HepG2 (cell line): ENCODE results near the gene ACACB. TPM values are rescaled to one million over a fixed set of nuclear protein-coding genes. Genes with fewer than 3 reads are reported as not detected.

Experiments
- ARID2 ChIP-seq: sonication (generic); formaldehyde crosslinking; IDR thresholded peaks from 2 replicates; pipeline ENCODE4 v1.8.1; 2022; ENCODE audit warnings: mild to moderate bottlenecking, missing genetic modification reagents, borderline replicate concordance
- ATF7 ChIP-seq, 2 experiments: fragments of 450-650 bp in 1 of 2; sonication (generic) in 1 of 2; formaldehyde crosslinking in 1 of 2; IDR thresholded peaks; 2 replicates each; pipeline versions ENCODE4 v1.4.0 to v1.6.1; 2016 to 2020; ENCODE audit warnings: antibody characterized with exemption in 1 of 2, mild to moderate bottlenecking in 1 of 2, missing genetic modification reagents in 1 of 2
- SIN3B ChIP-seq: fragments of 150-350 bp; IDR thresholded peaks from 2 replicates; pipeline ENCODE4 v1.6.1; 2014; ENCODE audit warnings: low read length
- YEATS4 ChIP-seq: sonication (generic); formaldehyde crosslinking; IDR thresholded peaks from 2 replicates; pipeline ENCODE4 v1.4.0; 2020; ENCODE audit warnings: missing genetic modification reagents, borderline replicate concordance
- ZNF326 ChIP-seq: sonication (generic); formaldehyde crosslinking; IDR thresholded peaks from 2 replicates; pipeline ENCODE4 v1.4.0; 2020; ENCODE audit warnings: missing genetic modification reagents, borderline replicate concordance
- ZNF543 ChIP-seq: sonication (generic); formaldehyde crosslinking; IDR thresholded peaks from 2 replicates; pipeline ENCODE4 v1.4.0; 2020; ENCODE audit warnings: mild to moderate bottlenecking, missing genetic modification reagents
- ZNF687 ChIP-seq: sonication (generic); formaldehyde crosslinking; IDR thresholded peaks from 2 replicates; pipeline ENCODE4 v1.5.1; 2020; ENCODE audit warnings: mild to moderate bottlenecking, missing genetic modification reagents, moderate library complexity
- polyA plus RNA-seq, 8 experiments: library from polyadenylated mRNA; depleted of rRNA in 3 of 8; stranded (reverse) in 7 of 8; unstranded in 1 of 8; fragments of >200 nt; fragmentation: Illumina TruSeq in 4 of 8; extraction: Trizol in 4 of 8; gene quantifications; 2 replicates each; pipeline versions ENCODE4 v1.2.1 to v1.2.3, GENCODE V29; 2011 to 2016; ENCODE audit warnings: low read depth in 4 of 8, missing spikeins in 1 of 8, mixed read lengths in 1 of 8; ENCODE audit not compliant: insufficient read depth in 1 of 8
- total RNA-seq, 5 experiments: library from RNA; depleted of rRNA; stranded (reverse); fragments of >200 nt; fragmentation: Illumina TruSeq; extraction: Trizol; gene quantifications; 2 replicates each; pipeline ENCODE4 v1.2.3, GENCODE V29; 2016; ENCODE audit warnings: low read depth in 1 of 5
- TF ChIP-seq, protein P1 (sequence below): sonication (generic); formaldehyde crosslinking; IDR thresholded peaks from 2 replicates; pipeline ENCODE4 v1.4.0; 2020; ENCODE audit warnings: missing genetic modification reagents

The ACACB gene
- total and polyA plus RNA-seq, 2 of the 13 experiments (the other 11 are each of a cell fraction or from before 2014, with no cell fraction given): 6.2 to 8.6 TPM

GRCh38 chr12:109277255-109277898 lies 161.0 kb downstream of the ACACB start (continued):
- TF ChIP-seq ZNF687 (CRISPR knock-in tag) (no peak), SIN3B (no peak), ZNF543 (no peak), ZNF326 (no peak), ATF7 (IDR thresholded peaks at IDR 0.05) (no peak), ATF7 (CRISPR knock-in tag; IDR thresholded peaks at IDR 0.05) (peak; percentile 88; the same call in 1 of the 2 replicates), ARID2 (CRISPR knock-in tag) (0 out of 2 replicates have a peak, but pooled peaks have one; percentile 18), YEATS4 (CRISPR knock-in tag) (no peak)
- TF ChIP-seq, protein P1, sequence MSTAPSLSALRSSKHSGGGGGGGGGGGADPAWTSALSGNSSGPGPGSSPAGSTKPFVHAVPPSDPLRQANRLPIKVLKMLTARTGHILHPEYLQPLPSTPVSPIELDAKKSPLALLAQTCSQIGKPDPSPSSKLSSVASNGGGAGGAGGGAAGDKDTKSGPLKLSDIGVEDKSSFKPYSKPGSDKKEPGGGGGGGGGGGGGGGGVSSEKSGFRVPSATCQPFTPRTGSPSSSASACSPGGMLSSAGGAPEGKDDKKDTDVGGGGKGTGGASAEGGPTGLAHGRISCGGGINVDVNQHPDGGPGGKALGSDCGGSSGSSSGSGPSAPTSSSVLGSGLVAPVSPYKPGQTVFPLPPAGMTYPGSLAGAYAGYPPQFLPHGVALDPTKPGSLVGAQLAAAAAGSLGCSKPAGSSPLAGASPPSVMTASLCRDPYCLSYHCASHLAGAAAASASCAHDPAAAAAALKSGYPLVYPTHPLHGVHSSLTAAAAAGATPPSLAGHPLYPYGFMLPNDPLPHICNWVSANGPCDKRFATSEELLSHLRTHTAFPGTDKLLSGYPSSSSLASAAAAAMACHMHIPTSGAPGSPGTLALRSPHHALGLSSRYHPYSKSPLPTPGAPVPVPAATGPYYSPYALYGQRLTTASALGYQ (CRISPR knock-in tag): no peak
